Hematopoietic multipotent progenitor cell (in vitro differentiated cells): ENCODE results near the gene PRCC. TPM values are rescaled to one million over a fixed set of nuclear protein-coding genes. Genes with fewer than 3 reads are reported as not detected.

Experiments
- DNase-seq, 3 donors: peaks; one replicate each; pipeline ENCODE4 v3.0.0-alpha.2; 2011 to 2015; ENCODE audit warnings: low read depth in 2 of 3, low spot score in 2 of 3
- total RNA-seq: library from RNA; depleted of rRNA; stranded (reverse); fragments of >200 nt; gene quantifications from one replicate; pipeline ENCODE4 v1.2.3, GENCODE V29; 2012

PRCC gene
- total RNA-seq, 1 donor: 23.2 TPM

DNA sequence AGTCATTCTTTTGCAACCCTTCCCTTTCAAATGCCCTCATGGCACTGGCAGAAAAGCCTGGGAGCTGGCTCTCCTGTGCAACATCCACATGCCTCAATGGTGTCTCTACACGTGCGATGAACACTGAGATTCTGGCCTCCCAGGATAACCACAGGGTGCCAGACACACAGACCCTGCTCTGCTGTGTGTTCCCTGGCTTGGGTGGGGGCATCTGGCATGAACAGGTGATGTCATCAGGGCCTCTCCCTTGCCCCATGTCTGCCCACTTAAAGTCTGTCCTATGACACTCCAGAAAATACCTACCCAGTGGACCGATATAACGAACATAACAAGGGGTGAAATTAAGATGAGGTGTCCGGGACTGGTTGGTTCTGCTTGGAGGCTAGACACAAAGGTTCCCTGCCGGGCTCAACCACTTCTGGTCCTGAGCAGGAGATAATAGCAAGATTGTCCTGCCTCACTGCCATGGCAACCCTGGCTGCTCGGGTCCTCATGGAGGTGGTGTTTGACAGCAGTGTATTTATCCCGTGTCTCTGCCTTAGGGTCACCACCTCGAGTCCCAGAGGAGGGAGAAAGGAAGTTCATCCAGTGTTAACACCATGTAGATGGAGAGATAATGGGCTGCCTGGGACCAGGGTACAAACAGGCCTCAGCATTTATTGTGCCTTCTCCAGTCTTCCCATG lies 72.2 kb downstream of the PRCC start:
- no peak for DNase-seq

DNA sequence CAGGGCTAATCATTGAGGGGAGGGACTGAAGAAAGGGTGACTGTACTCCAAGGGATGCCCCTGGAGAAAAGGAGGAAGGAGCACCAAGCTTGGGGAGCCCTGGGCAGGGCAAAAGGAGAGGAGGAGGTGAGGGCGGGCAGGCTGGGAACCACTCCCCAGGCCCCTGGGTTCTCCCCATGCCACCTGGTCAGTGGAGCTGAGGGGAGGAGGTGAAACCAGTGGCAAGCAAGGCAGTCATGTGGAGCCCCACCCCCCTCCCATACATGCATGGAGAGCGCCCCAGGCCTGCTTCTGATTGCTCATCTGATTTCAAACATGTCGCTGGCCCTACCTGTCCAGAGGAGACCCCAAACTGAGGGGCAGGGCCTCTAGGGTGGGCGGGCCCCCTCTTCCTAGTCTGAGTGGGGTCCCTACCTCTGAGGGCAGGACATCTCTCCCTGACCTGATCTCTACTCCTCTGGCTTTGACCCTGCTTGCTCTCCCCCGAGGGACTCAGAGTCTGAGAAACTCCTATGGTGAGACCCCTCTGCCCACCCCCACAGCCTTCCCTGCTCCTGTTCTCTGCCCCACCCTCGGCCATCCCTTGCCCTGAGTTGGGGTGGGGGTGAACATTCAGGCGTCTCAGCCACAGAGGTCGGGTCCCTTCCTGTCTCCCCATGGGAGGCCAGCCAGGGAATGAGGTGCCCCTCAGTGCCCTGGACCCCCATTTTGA lies 73.0 kb downstream of the PRCC start:
- DNase-seq: no peak

DNA sequence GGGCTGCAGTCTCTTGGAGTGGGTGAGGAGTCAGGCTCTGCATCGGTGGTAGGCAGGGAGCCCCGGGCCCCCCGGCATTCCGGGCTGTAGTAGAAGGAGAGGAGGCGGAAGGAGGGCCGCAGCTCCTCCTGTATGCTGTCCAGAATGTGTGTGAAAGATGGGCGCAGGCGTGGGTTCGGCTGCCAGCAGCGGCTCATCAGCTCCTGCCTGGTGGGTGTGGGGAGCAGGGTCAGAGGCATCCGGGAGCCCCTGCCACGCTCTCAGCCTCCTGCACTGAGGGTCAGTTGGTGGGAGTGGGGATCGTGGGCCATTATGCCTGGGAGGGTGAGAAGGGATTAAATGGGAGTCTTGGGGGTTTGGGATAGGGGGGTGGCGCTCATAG lies 73.6 kb downstream of the PRCC start:
- DNase-seq: no peak

DNA sequence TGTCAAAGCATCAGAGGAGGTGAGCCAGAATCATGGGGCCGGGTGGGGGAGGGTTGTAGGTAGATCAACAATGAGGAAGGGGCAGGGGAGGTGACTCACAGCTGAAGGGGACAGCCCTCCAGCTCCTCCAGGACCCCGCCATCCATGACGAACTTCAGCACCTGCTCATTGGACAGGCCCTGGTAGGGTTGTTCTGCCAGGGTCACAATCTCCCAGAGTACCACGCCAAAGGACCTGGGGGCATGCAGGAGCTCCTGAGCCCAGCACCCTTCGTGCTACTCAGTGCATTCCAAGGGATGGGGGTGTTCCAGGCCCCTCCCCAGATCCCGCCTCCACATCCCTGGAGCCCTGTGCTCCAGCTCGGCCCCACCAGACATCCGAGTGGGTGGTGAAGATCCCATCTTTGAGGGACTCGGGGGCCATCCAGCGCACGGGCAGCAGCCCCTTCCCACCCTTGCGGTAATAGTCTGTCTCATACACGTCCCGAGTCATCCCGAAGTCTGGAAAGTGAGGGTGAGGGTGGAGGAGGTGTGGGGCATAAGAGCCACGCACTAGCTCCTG lies 74.0 kb downstream of the PRCC start:
- no peak for DNase-seq

DNA sequence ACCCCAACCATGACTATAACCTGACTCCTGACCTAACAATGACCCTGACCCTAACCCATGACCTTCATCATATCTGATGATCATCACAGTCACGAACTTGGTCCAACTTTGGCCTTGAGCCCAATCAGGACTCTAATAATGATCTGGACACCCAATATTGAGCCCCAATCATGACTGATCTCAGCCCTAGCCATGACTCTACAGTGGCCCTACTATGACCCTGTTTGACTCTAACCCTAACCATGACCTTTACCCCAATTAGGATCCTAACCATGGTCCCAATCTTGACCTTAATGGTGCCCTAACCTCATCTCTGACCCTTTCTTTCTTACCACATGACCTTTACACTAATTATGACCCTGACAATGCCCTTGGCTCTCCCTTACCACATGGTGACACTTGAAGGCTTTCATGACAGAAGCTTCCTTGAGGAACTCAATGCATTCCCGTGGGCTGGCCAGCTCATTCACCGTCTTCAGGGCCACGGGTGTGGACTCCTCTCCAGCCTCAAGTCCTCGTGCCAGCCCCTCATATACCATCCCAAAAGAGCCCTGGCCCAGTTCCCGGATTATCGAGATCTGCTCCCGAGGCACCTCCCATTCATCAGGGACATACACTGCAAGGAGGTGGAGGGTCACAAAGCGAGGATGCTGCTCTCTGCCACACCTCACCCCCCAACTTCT lies 75.4 kb downstream of the PRCC start:
- no peak for DNase-seq

DNA sequence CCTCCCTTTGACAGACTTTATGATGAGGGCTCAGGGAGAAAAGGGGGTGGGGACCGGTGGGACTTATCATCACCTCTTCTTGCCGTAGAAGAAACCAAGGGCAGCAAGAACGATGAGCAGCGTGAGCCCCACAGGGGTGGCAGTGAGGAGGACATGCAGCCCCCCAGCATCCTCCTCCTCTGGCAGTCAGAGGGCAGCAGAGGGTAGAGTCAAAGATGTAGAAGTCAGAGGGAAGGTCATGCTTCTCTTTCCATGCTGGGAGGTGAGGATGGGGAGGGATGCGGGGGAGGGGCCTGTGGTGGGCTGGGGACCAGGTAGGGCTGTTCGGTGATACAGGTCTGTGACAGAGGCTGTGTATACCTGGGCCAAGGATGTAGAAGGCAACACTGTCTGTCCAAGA lies 76.8 kb downstream of the PRCC start:
- DNase-seq: peak in 1 of 3 donors; percentile 36

DNA sequence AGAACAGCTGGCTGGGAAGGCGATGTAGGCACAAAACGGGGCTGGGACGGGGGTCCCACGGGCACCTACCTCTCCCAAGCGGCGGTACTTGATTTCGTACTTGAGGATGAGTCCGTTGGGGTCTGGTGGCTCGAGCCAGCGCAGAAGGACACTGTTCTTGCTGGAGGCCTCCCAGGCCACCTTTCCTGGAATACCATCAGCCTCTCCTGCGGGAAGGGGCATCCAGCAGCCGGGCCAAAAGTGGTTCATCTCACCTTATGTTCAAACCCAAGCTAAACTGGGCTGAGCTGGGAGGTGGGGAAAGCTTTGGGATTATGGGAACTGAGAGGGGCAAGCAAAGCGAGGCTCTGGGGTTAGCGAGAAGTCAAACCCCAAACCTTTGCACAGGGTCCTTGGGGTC lies 77.3 kb downstream of the PRCC start:
- no peak for DNase-seq

DNA sequence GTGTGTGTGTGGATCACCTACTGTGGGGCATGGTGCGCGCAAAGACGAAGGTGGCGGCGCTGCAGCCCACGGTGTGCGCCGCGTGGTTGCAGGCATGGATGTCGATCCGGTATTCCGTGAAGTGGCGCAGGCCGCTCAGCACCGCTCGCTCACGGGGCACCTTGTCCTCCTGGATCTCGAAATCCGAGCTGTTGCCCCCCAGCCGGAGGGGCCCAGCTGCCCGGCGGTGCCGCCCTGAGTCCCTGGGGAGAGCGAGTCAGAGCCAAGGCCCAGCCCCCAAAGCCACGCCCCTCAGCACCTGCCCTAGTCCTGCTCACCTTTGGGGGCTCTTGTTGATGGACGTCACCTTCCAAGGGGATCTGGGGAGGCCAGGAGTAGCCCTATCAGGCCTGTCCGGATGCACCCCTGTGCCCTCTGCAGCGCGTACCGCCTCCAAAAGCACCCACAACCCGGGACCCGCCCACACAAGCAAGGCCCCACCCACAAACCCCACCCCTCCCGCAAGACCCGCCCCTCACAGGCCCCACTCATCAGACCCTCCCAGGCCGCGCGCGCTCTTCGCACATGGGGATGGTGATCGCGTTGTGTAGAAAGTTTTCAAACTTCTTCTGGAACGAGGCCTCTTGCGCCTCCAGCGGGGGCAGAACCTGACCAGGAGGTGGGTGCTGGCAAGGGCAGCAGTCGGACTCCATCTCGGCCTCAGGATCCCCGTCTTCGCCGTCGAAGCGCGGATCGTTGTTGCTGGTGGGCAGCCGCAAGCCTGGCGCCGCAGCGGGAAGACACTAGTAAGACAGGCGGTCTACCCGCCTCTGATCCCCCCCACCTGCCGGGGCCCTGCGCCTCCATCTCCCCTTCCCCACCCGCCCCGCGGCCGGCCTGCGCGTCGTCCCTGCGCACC lies 78.0 kb downstream of the PRCC start:
- DNase-seq: peak in 2 of 3 donors; percentile 54 to 68

DNA sequence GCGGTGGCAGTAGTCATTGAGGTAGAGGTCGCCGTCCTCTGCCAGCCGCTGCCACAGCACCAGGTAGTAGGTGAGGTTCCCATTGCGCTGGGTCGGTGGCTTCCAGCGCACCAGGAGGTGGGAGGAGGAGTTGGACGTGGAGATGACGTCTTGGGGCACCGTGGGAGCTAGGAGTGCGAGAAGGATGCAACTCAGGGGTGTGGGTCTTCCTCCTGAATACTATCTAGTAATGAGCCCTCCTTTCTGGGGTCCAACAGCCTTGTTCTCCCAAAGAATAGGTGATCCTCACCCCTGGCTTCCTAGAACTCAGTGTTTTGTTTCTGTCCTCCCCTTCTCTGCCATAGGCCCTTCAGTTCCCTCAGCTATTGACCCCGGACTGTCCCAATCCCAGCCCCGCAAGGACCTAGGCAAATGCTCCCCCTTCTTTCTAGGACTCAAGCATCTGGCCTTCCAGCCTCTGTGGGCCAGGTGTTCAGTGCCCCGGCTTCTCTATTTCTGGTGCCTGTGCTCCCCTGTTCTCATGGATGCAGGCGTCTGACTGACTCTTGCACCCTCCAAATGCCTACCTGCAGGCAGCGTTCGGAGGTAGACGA lies 78.7 kb downstream of the PRCC start:
- DNase-seq: no peak

DNA sequence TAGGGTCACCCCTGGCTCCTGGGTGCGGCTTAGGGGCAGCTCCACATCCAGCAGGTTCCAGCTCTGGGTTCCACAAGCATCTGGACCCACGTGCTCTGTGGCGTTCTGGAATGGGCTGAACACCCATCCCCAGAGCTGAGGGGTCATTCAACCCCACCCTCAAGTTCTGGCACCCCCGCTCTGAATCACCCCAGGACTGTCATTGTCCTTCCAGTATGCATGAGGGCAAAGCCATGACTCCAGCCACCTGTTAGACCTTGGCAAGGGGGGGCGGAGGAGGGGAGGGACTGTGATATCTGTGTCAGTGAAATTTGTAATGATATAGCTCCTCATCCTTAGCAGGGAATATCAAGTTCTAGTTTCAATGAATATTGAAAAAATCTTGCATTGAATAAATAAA lies 79.3 kb downstream of the PRCC start:
- no peak for DNase-seq

DNA sequence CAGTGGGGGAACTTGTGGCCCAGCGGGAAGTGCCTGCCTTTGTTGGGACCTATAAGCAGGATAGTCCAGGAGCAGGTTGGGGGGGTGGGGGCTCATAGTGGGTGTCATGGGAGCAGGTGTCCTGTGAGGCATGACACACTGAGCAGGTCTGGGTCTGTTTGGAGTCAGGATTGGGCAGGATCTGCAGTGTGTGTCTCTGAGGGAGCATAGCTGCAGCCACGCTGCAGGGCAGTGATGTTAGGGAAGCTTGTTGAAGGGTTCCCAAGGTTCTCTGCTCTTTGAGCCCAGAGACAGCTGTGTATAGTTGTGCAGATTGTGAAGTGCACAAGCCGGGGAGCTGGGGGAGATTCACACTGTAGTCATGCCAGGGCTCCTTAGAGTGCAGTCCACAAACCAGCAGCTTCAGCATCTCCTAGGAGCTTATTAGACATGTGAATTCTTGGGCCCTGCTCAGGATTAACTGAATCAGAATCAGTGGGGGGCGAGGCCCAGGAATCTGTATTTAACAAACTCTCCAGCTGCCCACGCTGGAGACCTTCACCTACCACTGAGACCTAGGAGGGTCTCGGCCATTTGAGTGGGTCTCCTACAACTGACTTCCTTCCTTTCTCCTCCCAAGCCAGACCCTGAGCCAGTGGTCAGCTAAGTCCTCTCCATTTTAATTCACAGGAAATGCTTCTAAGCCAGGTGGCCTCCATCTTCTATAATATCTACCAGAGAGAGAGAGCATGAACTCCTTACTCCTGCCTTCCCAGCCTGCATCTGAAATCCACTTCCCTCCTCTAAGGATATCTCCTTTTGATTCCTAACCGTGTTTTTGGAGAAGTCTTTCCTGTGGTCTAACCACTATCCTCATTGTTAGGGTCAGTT lies 80.5 kb downstream of the PRCC start:
- DNase-seq: no peak

DNA sequence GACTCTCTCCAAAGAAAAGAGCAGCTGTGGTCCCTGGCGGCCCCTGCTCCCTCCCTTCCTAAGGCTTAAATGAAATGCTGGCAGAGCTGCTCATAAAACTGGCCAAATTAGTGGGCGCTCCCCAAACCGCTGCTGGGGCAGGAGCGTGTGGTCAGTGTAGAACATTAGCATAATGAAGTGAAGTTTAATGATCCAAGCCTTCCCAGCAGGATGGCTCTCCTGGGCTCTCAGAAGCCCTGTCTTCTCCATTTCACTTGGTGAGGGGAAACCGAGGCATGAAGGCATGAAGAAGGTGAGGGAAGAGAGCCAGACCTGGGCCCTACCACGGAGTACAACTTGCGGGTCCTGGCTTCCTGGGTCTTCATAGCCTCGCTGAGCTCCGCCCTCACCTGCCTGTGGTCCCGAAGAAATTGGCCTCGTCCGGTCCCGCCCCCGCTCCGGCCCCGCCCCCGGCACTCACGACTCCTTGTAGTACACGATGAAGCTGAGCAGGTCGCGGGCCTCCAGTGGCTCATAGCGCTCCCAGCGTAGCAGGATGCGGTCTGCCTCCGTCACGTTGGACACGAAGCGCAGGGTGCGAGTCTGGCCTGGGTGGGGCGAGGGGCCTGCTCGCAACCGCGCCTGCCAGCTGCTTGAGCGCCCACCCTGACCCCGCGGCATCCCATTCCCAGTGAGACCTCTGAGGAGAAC lies 81.3 kb downstream of the PRCC start:
- DNase-seq: peak; percentile 19 to 42 (median 39)

DNA sequence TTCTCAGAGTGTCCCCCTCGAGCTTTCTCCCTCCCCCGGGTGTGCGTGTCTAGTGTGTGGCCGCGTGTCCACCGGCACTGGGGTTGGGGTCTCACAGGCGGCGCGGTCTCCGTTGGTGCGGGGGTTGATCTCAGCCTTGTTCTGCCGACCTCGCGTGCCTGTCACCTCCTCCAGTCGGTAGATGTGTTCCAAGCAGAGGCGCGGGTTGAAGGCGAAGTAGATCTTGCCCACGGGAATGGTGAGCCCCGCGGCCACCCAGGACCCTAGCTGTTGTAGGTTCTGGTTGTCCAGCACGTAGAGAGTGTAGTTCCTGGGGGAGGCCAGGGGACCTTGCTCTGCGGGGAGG lies 81.8 kb downstream of the PRCC start:
- DNase-seq: no peak

Other genes with a start within 250 kb of the PRCC start
- 1.9 TPM for gene IQGAP3, start 195.0 kb upstream of the PRCC start, total RNA-seq
- 15.3 TPM for gene TTC24, start 187.8 kb upstream of the PRCC start, total RNA-seq
- gene NAXE, start 175.8 kb upstream of the PRCC start, total RNA-seq: 61.4 TPM
- gene GPATCH4, start 166.1 kb upstream of the PRCC start, total RNA-seq: 11.8 TPM
- gene HAPLN2, start 148.1 kb upstream of the PRCC start, total RNA-seq: under 0.01 TPM
- under 0.01 TPM for gene BCAN, start 125.4 kb upstream of the PRCC start, total RNA-seq
- gene NES, start 90.1 kb upstream of the PRCC start, total RNA-seq: under 0.01 TPM
- 0.27 TPM for gene CRABP2, start 62.0 kb upstream of the PRCC start, total RNA-seq
- 12.9 TPM for gene METTL25B, start 39.1 kb upstream of the PRCC start, total RNA-seq
- gene ISG20L2, start 38.8 kb upstream of the PRCC start, total RNA-seq: 19.7 TPM
- 16.2 TPM for gene MRPL24, start 26.4 kb upstream of the PRCC start, total RNA-seq
- gene HDGF, start 15.9 kb upstream of the PRCC start, total RNA-seq: 68.1 TPM
- gene SH2D2A, start 49.3 kb downstream of the PRCC start, total RNA-seq: 4.3 TPM
- under 0.01 TPM for gene INSRR, start 91.6 kb downstream of the PRCC start, total RNA-seq
- gene NTRK1, start 93.3 kb downstream of the PRCC start, total RNA-seq: 7.5 TPM
- gene PEAR1, start 126.2 kb downstream of the PRCC start, total RNA-seq: 12.7 TPM
- not detected for gene LRRC71, start 153.1 kb downstream of the PRCC start, total RNA-seq